GM19351 (cell line): Measurements from ENCODE around the gene RNF113A.
"Not testable (repeated sequence)": the region's sequence is repeated elsewhere in the genome, so short reads cannot be mapped to it uniquely, and the experiment has no call there.

Experiments
- ATAC-seq: cut with Tn5 transposase; IDR thresholded peaks from one replicate; pipeline ENCODE4 v1.9.1; 2021; ENCODE audit warnings: mild to moderate bottlenecking, moderate library complexity; ENCODE audit not compliant: unreplicated experiment

Gene RNF113A

DNA sequence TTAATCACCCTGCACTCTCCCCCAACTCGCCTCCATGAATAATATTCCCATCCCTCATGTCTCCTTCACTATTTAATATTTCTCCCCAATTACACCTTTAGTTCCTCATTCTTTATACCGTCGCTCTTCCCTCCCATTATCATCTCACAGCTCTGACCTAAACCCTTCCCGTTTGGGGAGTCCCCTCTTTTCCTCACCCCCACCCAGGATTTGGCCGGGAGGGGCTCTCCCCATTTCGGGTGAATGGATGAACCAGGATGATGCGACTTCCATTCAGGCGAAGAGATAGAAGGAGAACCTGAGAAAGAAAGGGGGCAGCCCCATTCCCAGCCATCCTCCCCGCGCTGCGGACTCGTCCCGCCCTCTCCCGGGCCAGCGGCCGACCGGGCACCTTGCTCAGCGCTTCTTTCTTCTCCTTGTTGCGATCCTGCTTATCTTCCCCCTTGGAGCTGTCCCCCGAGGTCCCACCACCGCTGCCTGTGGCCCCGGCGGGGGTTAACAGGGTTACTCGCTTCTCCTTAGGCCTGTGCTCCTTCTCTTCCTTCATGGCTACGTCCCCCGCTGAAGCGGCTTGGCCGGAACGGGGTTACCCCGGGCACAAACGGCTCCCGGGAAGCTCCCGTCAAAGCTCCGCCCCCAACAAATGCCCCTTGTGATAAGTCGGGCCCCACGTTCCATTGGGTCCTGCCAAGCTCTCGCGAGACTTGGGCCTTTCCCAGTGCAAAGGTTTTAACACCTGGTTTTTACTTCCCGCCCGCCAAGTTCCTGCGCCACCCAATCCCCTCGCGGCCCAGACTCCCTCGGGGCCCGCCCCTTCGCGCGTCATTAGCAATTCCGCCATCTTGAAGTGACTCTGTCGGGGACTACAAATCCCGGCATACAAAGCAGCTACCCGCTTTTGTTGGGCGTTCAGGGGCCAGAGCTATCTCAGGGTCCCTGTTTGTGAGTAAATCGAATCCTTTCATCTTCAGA is 18.9 kb downstream of the RNF113A start, which contains the start of gene UPF3B:
UPF3B (minus strand) TSS at position 582 of the 972 bp plus-strand sequence; CDS start at position 547, 35 bp downstream.
- ATAC-seq = peak; percentile 96

DNA sequence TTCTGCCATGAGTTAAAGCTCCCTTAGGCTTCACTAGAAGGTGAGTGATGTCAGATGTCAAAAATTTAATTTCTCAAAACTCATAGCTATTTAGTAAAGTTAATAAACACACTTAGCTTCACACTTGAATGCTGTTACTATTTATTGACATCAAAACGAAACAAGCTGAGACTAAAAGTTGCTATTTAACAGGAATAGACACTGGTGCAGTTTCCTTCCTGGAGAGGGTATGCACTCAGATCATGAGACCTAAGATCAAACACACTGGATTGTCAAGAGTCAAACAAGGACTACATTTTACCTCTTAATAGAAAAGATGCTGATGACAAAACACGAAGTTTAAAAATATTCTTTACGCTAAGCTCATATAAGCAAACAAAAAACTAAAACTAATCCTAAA is 37.6 kb downstream of the RNF113A start:
- no peak for ATAC-seq

GRCh38 chrX:119828446-119828845 is 43.1 kb downstream of the RNF113A start:
- no peak for ATAC-seq

- ATAC-seq = no peak
These were observed 45.1 kb downstream of the RNF113A start for GRCh38 chrX:119826399-119826959.

DNA sequence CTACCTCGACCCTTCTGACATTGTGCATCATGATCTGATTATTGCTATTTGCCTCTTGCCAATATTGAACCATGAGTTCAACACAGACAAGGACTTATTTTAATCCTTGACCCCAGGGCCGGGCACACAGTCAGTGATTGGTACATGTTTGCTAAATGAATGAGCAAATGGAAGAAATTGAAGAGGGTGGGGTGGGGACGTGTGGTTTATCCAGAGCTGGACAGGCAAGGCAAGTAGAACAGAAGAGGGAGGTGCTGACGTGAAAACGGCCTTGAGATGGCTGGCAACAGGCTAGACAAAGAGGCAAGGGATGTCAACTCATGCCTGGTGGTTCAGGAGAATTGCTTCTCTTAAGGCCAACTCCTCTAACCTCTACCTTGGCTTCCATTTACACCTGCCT is 47.3 kb downstream of the RNF113A start:
- not testable (repeated sequence) for ATAC-seq

- ATAC-seq = peak; percentile 93
These were observed 49.8 kb downstream of the RNF113A start for GRCh38 chrX:119821703-119822102.
